AG04449 (cell line): ENCODE results near the gene ST3GAL4.

Source experiments
- CTCF ChIA-PET: fragments of 350-600 bp; formaldehyde crosslinking; extraction: SDS; loops from one replicate; lab custom pipeline; 2021; ENCODE audit warnings: antibody characterized with exemption; lab: Yijun Ruan, JAX
- POLR2A ChIA-PET: fragments of 400-600, 350-600 bp; formaldehyde crosslinking; extraction: SDS; loops from one replicate; lab custom pipeline; 2020; ENCODE audit warnings: antibody characterized with exemption, inconsistent platforms; lab: Yijun Ruan, JAX
- DNase-seq: peaks from one replicate; pipeline ENCODE4 v3.0.0-alpha.2; 2010; ENCODE audit warnings: low read depth, low spot score
- H3K4me3 ChIP-seq: 2 replicates; pipeline ENCODE4 v1.5.1; 2011; ENCODE audit warnings: low read depth, mild to moderate bottlenecking, control low read depth, low read length
- CTCF ChIP-seq: IDR thresholded peaks from one replicate; pipeline ENCODE4 v1.5.1; 2011; ENCODE audit warnings: mild to moderate bottlenecking, moderate library complexity, low read length, control low read depth, inconsistent platforms; ENCODE audit not compliant: insufficient read depth; ENCODE audit errors: missing control alignments

Gene ST3GAL4

GRCh38 chr11:126357969-126358762, 2.7 kb downstream of the ST3GAL4 start:
- ChIA-PET POLR2A (interaction anchor here (2.6 kb wide), 1 partner anchor 40 kb away, joined by 13 read pairs; no protein-coding TSS in a partner anchor), CTCF (interaction anchor here (1.2 to 8.1 kb wide), 7 partner anchors 10 to 123 kb away, joined by 3 to 47 read pairs (median 6); no protein-coding TSS in a partner anchor)
- no peak for TF ChIP-seq CTCF
- no peak overlapping the region; the same call in 1 of the 2 replicates for H3K4me3 ChIP-seq
- no peak for DNase-seq

DNA sequence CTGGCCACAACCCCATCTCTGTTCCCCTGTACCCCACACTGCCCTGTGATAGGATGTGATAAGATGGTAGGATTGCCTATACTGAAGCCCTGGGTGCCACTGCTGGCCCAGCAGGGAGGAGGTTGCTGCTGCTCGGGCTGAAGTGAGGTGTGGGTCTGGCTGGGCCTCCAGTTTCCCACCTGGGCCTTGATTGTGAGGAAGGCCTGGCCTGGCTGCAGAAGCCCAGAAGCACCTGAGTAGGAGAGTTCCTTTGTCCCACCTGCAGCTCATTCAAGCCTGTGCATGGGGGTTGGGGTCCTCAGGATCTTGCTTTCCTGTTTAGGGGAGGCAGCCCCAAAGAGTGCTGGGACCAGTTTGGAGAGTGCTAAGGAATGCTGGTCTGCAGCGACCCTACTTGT, 3.3 kb downstream of the ST3GAL4 start:
- CTCF ChIA-PET: interaction anchor here (0.8 to 8.1 kb wide), 9 partner anchors 10 to 124 kb away, joined by 3 to 47 read pairs (median 5); no protein-coding TSS in a partner anchor
- TF ChIP-seq CTCF: no peak
- DNase-seq: no peak
- H3K4me3 ChIP-seq: no peak overlapping the region
- POLR2A ChIA-PET: no interaction called here

DNA sequence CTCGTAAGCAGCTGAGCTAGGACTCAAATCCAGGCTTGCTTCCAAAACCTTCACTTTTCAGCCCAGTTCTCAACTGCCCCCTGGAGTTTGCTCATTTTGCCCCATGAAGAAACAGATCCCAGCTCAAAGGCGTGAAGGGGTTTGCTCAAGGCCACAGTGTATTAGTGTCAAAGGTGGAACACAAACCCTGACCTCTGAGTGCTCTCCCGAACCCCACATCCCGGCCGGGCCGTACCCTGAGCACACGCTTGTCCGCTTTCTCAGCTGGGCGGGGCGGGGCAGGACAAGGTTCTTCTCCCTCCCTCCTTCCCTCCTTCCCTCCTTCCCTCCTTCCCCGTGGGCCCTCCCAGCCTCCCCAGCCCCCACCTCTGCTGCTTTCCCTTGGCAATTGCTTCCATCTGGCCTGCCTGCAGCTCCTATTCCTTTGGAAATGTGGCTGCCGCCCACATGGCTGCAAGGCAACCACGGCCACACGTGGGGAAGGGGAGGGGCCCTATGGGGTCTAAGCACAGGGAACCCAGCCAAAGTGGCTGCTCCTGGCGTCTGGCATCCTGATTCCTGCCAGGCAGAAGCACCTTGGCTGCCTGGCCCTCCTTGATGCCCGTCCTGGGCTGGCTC, 4.1 kb downstream of the ST3GAL4 start:
- DNase-seq: no peak
- CTCF ChIA-PET: interaction anchor here (0.8 to 8.1 kb wide), 10 partner anchors 10 to 123 kb away, joined by 3 to 47 read pairs (median 4); no protein-coding TSS in a partner anchor
- peak; percentile 4 for TF ChIP-seq CTCF
- POLR2A ChIA-PET: no interaction called here
- H3K4me3 ChIP-seq: peak overlapping the region; percentile 20; the same call in 1 of the 2 replicates

DNA sequence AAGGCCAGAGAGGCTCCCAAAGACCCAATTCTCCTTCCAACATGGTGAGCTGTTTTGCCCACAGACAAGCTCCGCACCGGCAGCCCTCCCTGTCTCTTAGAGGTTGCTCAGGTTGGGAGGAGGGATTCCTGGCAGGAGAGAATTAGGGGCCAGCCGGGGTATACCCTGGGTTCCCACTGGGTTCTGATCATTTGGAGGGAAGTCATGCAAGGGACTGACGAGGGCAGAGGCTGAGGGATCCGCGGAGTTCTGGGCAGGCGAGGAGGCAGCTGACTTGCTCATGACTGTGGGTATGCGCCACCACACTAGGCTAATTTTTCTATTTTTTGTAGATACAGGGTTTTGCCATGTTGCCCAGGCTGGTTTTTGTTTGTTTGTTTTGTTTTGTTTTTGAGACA, 4.6 kb downstream of the ST3GAL4 start:
- CTCF ChIA-PET: interaction anchor here (1.1 to 8.1 kb wide), 6 partner anchors 10 to 122 kb away, joined by 4 to 47 read pairs (median 5); no protein-coding TSS in a partner anchor
- no peak overlapping the region for H3K4me3 ChIP-seq
- no peak for TF ChIP-seq CTCF
- no peak for DNase-seq
- POLR2A ChIA-PET: no interaction called here

GRCh38 chr11:126361400-126361799, 5.9 kb downstream of the ST3GAL4 start:
- POLR2A ChIA-PET: no interaction called here
- DNase-seq: no peak
- TF ChIP-seq CTCF: no peak
- CTCF ChIA-PET: interaction anchor here (2.6 to 8.1 kb wide), 2 partner anchors 8 to 50 kb away, joined by 7 to 47 read pairs; no protein-coding TSS in a partner anchor
- H3K4me3 ChIP-seq: no peak overlapping the region
